H1 (cell line): Measurements from ENCODE around the gene PROSER1. TPM values are rescaled to one million over a fixed set of nuclear protein-coding genes. Genes with fewer than 3 reads are reported as not detected.

Experiments
- CTCF ChIA-PET: fragments of 300-600 bp; sonication (Branson Sonifier 250); formaldehyde crosslinking; loops from one replicate; lab custom pipeline; 2021; ENCODE audit not compliant: partially characterized antibody; lab: Charles Lee
- POLR2A ChIA-PET: fragments of 300-600 bp; sonication (Branson Sonifier 250); formaldehyde crosslinking; loops from one replicate; lab custom pipeline; 2021; ENCODE audit warnings: inconsistent platforms; ENCODE audit not compliant: partially characterized antibody; lab: Charles Lee
- DNase-seq, 2 experiments: peaks; one replicate each; pipeline versions ENCODE4 v3.0.0 to v3.0.0-alpha.2; 2010 to 2022; ENCODE audit warnings: low spot score in 2 of 2, low read depth in 1 of 2, mixed read lengths in 1 of 2
- FAIRE-seq: peaks from 2 replicates; lab custom pipeline; 2011; peaks lifted over from hg19 to GRCh38; lab: Jason Lieb, UNC
- H2AFZ ChIP-seq: 2 replicates; pipeline ENCODE4 v1.8.1; 2012; ENCODE audit warnings: low read length, inconsistent platforms
- H2AK5ac ChIP-seq: 2 replicates; pipeline ENCODE4 v1.6.1; 2013; ENCODE audit warnings: low read depth, low read length
- H2BK120ac ChIP-seq: replicated peaks from 2 replicates; pipeline ENCODE3; 2013; ENCODE audit warnings: low read depth, low read length, inconsistent platforms
- H2BK12ac ChIP-seq: 2 replicates; pipeline ENCODE4 v1.6.1; 2013; ENCODE audit warnings: low read depth, low read length
- H2BK15ac ChIP-seq: 2 replicates; pipeline ENCODE4 v1.6.1; 2013; ENCODE audit warnings: low read length
- H2BK20ac ChIP-seq: 2 replicates; pipeline ENCODE4 v1.6.1; 2013; ENCODE audit warnings: low read length
- H2BK5ac ChIP-seq: 2 replicates; pipeline ENCODE4 v1.6.1; 2013; ENCODE audit warnings: low read depth, low read length
- H3K14ac ChIP-seq: 2 replicates; pipeline ENCODE4 v1.6.1; 2013; ENCODE audit warnings: inconsistent platforms; ENCODE audit not compliant: insufficient read length
- H3K18ac ChIP-seq: 2 replicates; pipeline ENCODE4 v1.6.1; 2013; ENCODE audit warnings: low read length; ENCODE audit errors: extremely low read depth
- H3K23ac ChIP-seq: 2 replicates; pipeline ENCODE4 v1.6.1; 2013; ENCODE audit warnings: inconsistent platforms; ENCODE audit not compliant: insufficient read length
- H3K23me2 ChIP-seq: 2 replicates; pipeline ENCODE4 v1.6.1; 2013; ENCODE audit warnings: low read depth, low read length
- H3K27ac ChIP-seq: 2 replicates; pipeline ENCODE4 v1.6.1; 2011; ENCODE audit warnings: low read depth, low read length, inconsistent platforms
- H3K27me3 ChIP-seq, 4 experiments: replicated peaks in 1 of 4; 1 replicate in 1 of 4; 2 replicates in 3 of 4; pipeline versions ENCODE4 v1.6.1 to v1.8.1; 2011 to 2013; ENCODE audit warnings: low read length in 3 of 4, mild to moderate bottlenecking in 3 of 4, inconsistent platforms in 2 of 4, mixed read lengths in 2 of 4, moderate library complexity in 1 of 4; ENCODE audit not compliant: control insufficient read depth in 3 of 4, insufficient read depth in 3 of 4; ENCODE audit errors: extremely low read depth in 1 of 4
- H3K36me3 ChIP-seq, 4 experiments: 2 replicates each; pipeline versions ENCODE4 v1.6.1 to v1.8.1; 2011 to 2013; ENCODE audit warnings: mild to moderate bottlenecking in 4 of 4, low read length in 3 of 4, moderate library complexity in 2 of 4, control low read depth in 1 of 4, inconsistent platforms in 1 of 4; ENCODE audit not compliant: insufficient read depth in 4 of 4, control insufficient read depth in 2 of 4
- H3K4ac ChIP-seq: replicated peaks from 2 replicates; pipeline ENCODE3; 2013; ENCODE audit warnings: low read length, low read depth, mixed read lengths, inconsistent platforms; ENCODE audit not compliant: insufficient read length
- H3K4me1 ChIP-seq, 4 experiments: replicated peaks in 1 of 4; 1 replicate in 1 of 4; 2 replicates in 3 of 4; pipeline versions ENCODE4 v1.6.1 to v1.8.1; 2011 to 2013; ENCODE audit warnings: low read length in 3 of 4, inconsistent platforms in 2 of 4, mixed read lengths in 1 of 4; ENCODE audit not compliant: insufficient read depth in 4 of 4, control insufficient read depth in 3 of 4
- H3K4me2 ChIP-seq, 2 experiments: 2 replicates each; pipeline versions ENCODE4 v1.6.1 to v1.8.1; 2011 to 2013; ENCODE audit warnings: low read depth in 2 of 2, low read length in 2 of 2, control low read depth in 1 of 2, inconsistent platforms in 1 of 2, mild to moderate bottlenecking in 1 of 2; ENCODE audit not compliant: insufficient read depth in 1 of 2
- H3K4me3 ChIP-seq, 4 experiments: fragments of 200-600, 300-600 bp in 1 of 4; sonication (generic), shearing (Covaris generic), sonication (Bioruptor Twin) in 1 of 4; 2 replicates each; pipeline versions ENCODE4 v1.5.1 to v1.8.1; 2011 to 2016; ENCODE audit warnings: low read length in 4 of 4, low read depth in 3 of 4, control low read depth in 2 of 4, inconsistent platforms in 2 of 4, mild to moderate bottlenecking in 2 of 4, mixed read lengths in 1 of 4, moderate library complexity in 1 of 4; ENCODE audit not compliant: insufficient read depth in 2 of 4; ENCODE audit errors: extremely low read depth in 1 of 4
- H3K56ac ChIP-seq: replicated peaks from 2 replicates; pipeline ENCODE3; 2013; ENCODE audit warnings: low read depth, mild to moderate bottlenecking, mixed read lengths, low read length, inconsistent platforms; ENCODE audit not compliant: insufficient read length
- H3K79me1 ChIP-seq: 2 replicates; pipeline ENCODE4 v1.6.1; 2013; ENCODE audit warnings: low read depth, low read length, control low read depth
- H3K79me2 ChIP-seq, 2 experiments: 2 replicates each; pipeline versions ENCODE4 v1.6.1 to v1.8.1; 2012 to 2013; ENCODE audit warnings: low read length in 2 of 2, mild to moderate bottlenecking in 2 of 2, inconsistent platforms in 1 of 2; ENCODE audit not compliant: insufficient read depth in 2 of 2, control insufficient read depth in 1 of 2
- H3K9ac ChIP-seq, 4 experiments: replicated peaks in 1 of 4; 1 replicate in 1 of 4; 2 replicates in 3 of 4; pipeline versions ENCODE4 v1.6.1 to v1.8.1; 2011 to 2013; ENCODE audit warnings: low read depth in 3 of 4, low read length in 3 of 4, control low read depth in 2 of 4, mild to moderate bottlenecking in 2 of 4, moderate library complexity in 2 of 4, inconsistent platforms in 1 of 4; ENCODE audit errors: extremely low read depth in 1 of 4
- H3K9me3 ChIP-seq, 2 experiments: 2 replicates each; pipeline versions ENCODE4 v1.6.1 to v1.8.1; 2012 to 2013; ENCODE audit warnings: mild to moderate bottlenecking in 2 of 2, moderate library complexity in 2 of 2, control low read depth in 1 of 2, inconsistent platforms in 1 of 2, low read depth in 1 of 2, low read length in 1 of 2, mixed read lengths in 1 of 2; ENCODE audit not compliant: insufficient read depth in 2 of 2
- H4K20me1 ChIP-seq, 2 experiments: replicated peaks in 1 of 2; 2 replicates each; pipeline versions ENCODE3 to v1.8.1; 2011 to 2013; ENCODE audit warnings: inconsistent platforms in 2 of 2, low read length in 2 of 2, mild to moderate bottlenecking in 1 of 2; ENCODE audit not compliant: insufficient read depth in 2 of 2, control insufficient read depth in 1 of 2
- H4K5ac ChIP-seq: 2 replicates; pipeline ENCODE4 v1.6.1; 2013; ENCODE audit warnings: low read length, low read depth, mixed read lengths, inconsistent platforms; ENCODE audit not compliant: insufficient read length
- H4K8ac ChIP-seq: 2 replicates; pipeline ENCODE4 v1.8.0; 2013; ENCODE audit warnings: mild to moderate bottlenecking, moderate library complexity, low read length, inconsistent platforms; ENCODE audit not compliant: insufficient read depth; ENCODE audit errors: extremely low read depth
- H4K91ac ChIP-seq: replicated peaks from 2 replicates; pipeline ENCODE3; 2013; ENCODE audit warnings: low read length, mixed read lengths, inconsistent platforms; ENCODE audit not compliant: insufficient read length
- BRCA1 ChIP-seq: IDR thresholded peaks from 2 replicates; pipeline ENCODE4 v1.6.1; 2012; ENCODE audit warnings: low read depth, low read length, improper control_type of control experiment
- CEBPB ChIP-seq: IDR thresholded peaks from 2 replicates; pipeline ENCODE4 v1.6.1; 2012; ENCODE audit warnings: low read depth, low read length
- CTBP2 ChIP-seq: IDR thresholded peaks from 2 replicates; pipeline ENCODE4 v1.7.0; 2011; ENCODE audit warnings: borderline replicate concordance, mild to moderate bottlenecking, moderate library complexity, mixed read lengths, low read length; ENCODE audit not compliant: insufficient read depth, insufficient read length
- JUND ChIP-seq: IDR thresholded peaks from 2 replicates; pipeline ENCODE4 v1.6.1; 2011; ENCODE audit warnings: mild to moderate bottlenecking, improper control_type of control experiment, low read length
- KDM1A ChIP-seq: fragments of 200-600, 300-600 bp; sonication (generic); IDR thresholded peaks from 2 replicates; pipeline ENCODE4 v1.7.1; 2016; ENCODE audit warnings: mild to moderate bottlenecking, low read length, borderline replicate concordance
- POLR2AphosphoS5 ChIP-seq: IDR thresholded peaks from 2 replicates; pipeline ENCODE4 v1.6.1; 2011; ENCODE audit warnings: low read depth, low read length
- POU5F1 ChIP-seq: IDR thresholded peaks from 2 replicates; pipeline ENCODE4 v1.6.1; 2011; ENCODE audit warnings: low read depth, mild to moderate bottlenecking, low read length, moderate library complexity
- RAD21 ChIP-seq, 2 experiments: IDR thresholded peaks in 1 of 2; conservative IDR thresholded peaks in 1 of 2; 2 replicates each; pipeline ENCODE4 v1.6.1; 2011; ENCODE audit warnings: low read depth in 2 of 2, low read length in 2 of 2, improper control_type of control experiment in 1 of 2, inconsistent platforms in 1 of 2, mild to moderate bottlenecking in 1 of 2, moderate library complexity in 1 of 2
- SIN3A ChIP-seq, 2 experiments: IDR thresholded peaks in 1 of 2; conservative IDR thresholded peaks in 1 of 2; 2 replicates each; pipeline ENCODE4 v1.6.1; 2011 to 2012; ENCODE audit warnings: low read length in 2 of 2, improper control_type of control experiment in 1 of 2, low read depth in 1 of 2, mild to moderate bottlenecking in 1 of 2
- SIRT6 ChIP-seq: IDR thresholded peaks from one replicate; pipeline ENCODE4 v1.7.1; 2012; ENCODE audit warnings: low read length, inconsistent platforms
- SP2 ChIP-seq: IDR thresholded peaks from 2 replicates; pipeline ENCODE4 v1.6.1; 2012; ENCODE audit warnings: mild to moderate bottlenecking, low read length, inconsistent platforms
- SRF ChIP-seq: IDR thresholded peaks from 2 replicates; pipeline ENCODE4 v1.6.1; 2011; ENCODE audit warnings: mild to moderate bottlenecking, low read depth, low read length, moderate library complexity
- whole genome bisulfite sequencing, 2 experiments: shearing (Covaris generic) in 1 of 2; methylation state at CpG; one replicate each; pipeline versions ENCODE4 v1.1.6 to v1.1.7; 2013 to 2015; ENCODE audit warnings: low lambda C conversion rate in 2 of 2, mixed read lengths in 2 of 2, inconsistent platforms in 1 of 2, low coverage in 1 of 2, missing lambda C conversion rate in 1 of 2; ENCODE audit not compliant: insufficient replicate concordance in 2 of 2, insufficient coverage in 1 of 2, insufficient read length in 1 of 2; ENCODE audit errors: extremely low coverage in 1 of 2, missing lambda C conversion rate in 1 of 2; 5-methylcytosine and 5-hydroxymethylcytosine counted together
- polyA plus RNA-seq, 7 experiments: library from polyadenylated mRNA; depleted of rRNA in 3 of 7; stranded (reverse) in 5 of 7; unstranded in 2 of 7; fragments of >200 nt in 5 of 7; fragments of 200-250 nt in 2 of 7; gene quantifications; 1 replicate in 5 of 7; 2 replicates in 1 of 7; 4 replicates in 1 of 7; pipeline versions ENCODE4 v1.2.1 to v1.2.3, GENCODE V29; 2011 to 2013; ENCODE audit warnings: missing spikeins in 2 of 7, mixed read lengths in 2 of 7
- total RNA-seq: library from RNA; stranded (reverse); fragmentation: NEBNext Ultra II Directional; extraction: Animal tissue kit (Norgen Biotek cat#: 25700); gene quantifications from 2 replicates; pipeline ENCODE4 v1.2.1, GENCODE V29; 2021
- TF ChIP-seq, protein P1 (sequence below): IDR thresholded peaks from 2 replicates; pipeline ENCODE4 v1.6.1; 2011; ENCODE audit warnings: low read length, improper control_type of control experiment

The PROSER1 gene
- total and polyA plus RNA-seq, 2 of the 8 experiments (the other 6 are each of a cell fraction or from before 2014, with no cell fraction given) = 99.2 to 116 TPM

DNA sequence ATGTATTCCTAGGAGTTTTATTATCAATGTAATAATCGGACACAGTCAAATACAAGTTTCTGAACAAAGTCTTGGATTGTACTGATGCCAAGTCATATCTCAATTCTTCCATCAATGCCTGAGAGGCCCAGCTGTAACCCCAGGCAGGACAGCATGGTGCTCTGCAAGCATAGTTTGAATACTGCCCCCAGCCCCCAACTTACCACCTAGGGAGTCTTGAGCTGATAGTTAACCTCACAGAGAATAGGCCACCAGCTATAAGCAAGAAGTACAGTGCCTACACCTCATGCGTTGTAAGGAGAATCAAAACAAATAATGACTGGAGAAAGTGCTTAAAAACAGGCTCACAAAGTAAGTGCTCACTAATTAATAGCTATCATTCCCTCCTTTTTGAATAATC, 2.7 kb downstream of the PROSER1 start:
- H3K27me3 ChIP-seq = no peaks in the 10 kb centered on the region; a peak in 1 of 7 replicates
- peaks cover 0 to 26% (median 5%) of the 10 kb centered on the region in 4 experiments; a peak in 6 of 8 replicates for H3K36me3 ChIP-seq
- H4K91ac ChIP-seq = no peak overlapping the region
- no peak overlapping the region for H4K8ac ChIP-seq
- no peak overlapping the region; the same call in 1 of the 2 replicates for H2BK5ac ChIP-seq
- peaks cover 12% of the 10 kb centered on the region for H3K23me2 ChIP-seq
- no peak overlapping the region for H3K18ac ChIP-seq
- H3K4me1 ChIP-seq = peaks cover 0 to 10% (median under 1%) of the 10 kb centered on the region in 4 experiments; a peak in 4 of 7 replicates
- H2BK15ac ChIP-seq = no peak overlapping the region
- no peak overlapping the region for H4K5ac ChIP-seq
- peak overlapping the region; percentile 94 to 99 (median 96); a peak in 7 of 8 replicates for H3K4me3 ChIP-seq
- no peak overlapping the region for H3K14ac ChIP-seq
- H3K56ac ChIP-seq = no peak overlapping the region
- peak overlapping the region; percentile 79 to 81 for H3K4me2 ChIP-seq
- DNase-seq (no peak), FAIRE-seq (no peak)
- H3K27ac ChIP-seq = no peak overlapping the region
- H3K79me2 ChIP-seq = peaks cover 44 to 85% of the 10 kb centered on the region in 2 experiments
- H3K9ac ChIP-seq = no peak overlapping the region
- no peak overlapping the region for H2AK5ac ChIP-seq
- peaks cover 3 to 10% of the 10 kb centered on the region in 2 experiments for H4K20me1 ChIP-seq
- no peaks in the 10 kb centered on the region for H3K9me3 ChIP-seq
- ChIA-PET CTCF (interaction anchor here (1.1 to 1.6 kb wide), 5 partner anchors 9 to 64 kb away, joined by 3 to 6 read pairs (median 3); no protein-coding TSS in a partner anchor), POLR2A (interaction anchor here (0.8 to 5.4 kb wide), 4 partner anchors 8 to 20 kb away, joined by 5 to 73 read pairs (median 24); no protein-coding TSS in a partner anchor)
- no peak overlapping the region for H3K23ac ChIP-seq
- H2BK12ac ChIP-seq = no peak overlapping the region
- WGBS, 2 experiments = 52% methylated on average over 2 of the region's 2 CpGs; no CpG with 5 or more reads in 1 of the 2 experiments
- H2BK20ac ChIP-seq = no peak overlapping the region
- H2BK120ac ChIP-seq = no peak overlapping the region
- H3K4ac ChIP-seq = no peak overlapping the region
- H3K79me1 ChIP-seq = no peaks in the 10 kb centered on the region
- H2AFZ ChIP-seq = no peak overlapping the region
- TF ChIP-seq POLR2AphosphoS5 (no peak), CTBP2 (no peak), BRCA1 (no peak), JUND (no peak), CEBPB (no peak), SRF (no peak), SIN3A (conservative IDR thresholded peaks at IDR 0.05 in 1 of 2, IDR thresholded peaks at IDR 0.05 in 1 of 2; ENCODE audit: low read depth in 1 of 2, low read length in 2 of 2) (no peak), SIRT6 (no peak), SP2 (no peak), KDM1A (no peak), RAD21 (IDR thresholded peaks at IDR 0.05 in 1 of 2, conservative IDR thresholded peaks at IDR 0.05 in 1 of 2; ENCODE audit: low read depth in 2 of 2, low read length in 2 of 2) (no peak), POU5F1 (no peak)
- TF ChIP-seq, protein P1, sequence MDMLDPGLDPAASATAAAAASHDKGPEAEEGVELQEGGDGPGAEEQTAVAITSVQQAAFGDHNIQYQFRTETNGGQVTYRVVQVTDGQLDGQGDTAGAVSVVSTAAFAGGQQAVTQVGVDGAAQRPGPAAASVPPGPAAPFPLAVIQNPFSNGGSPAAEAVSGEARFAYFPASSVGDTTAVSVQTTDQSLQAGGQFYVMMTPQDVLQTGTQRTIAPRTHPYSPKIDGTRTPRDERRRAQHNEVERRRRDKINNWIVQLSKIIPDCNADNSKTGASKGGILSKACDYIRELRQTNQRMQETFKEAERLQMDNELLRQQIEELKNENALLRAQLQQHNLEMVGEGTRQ = no peak
